Medulla oblongata (tissue), 1 donor: ENCODE results near the gene ATP13A2.
"Not testable (repeated sequence)": the region's sequence is repeated elsewhere in the genome, so short reads cannot be mapped to it uniquely, and the experiment has no call there.

Experiments used
- DNase-seq: peaks from one replicate; pipeline ENCODE4 v3.0.0-alpha.2; 2015; ENCODE audit errors: extremely low spot score

Gene ATP13A2

DNA sequence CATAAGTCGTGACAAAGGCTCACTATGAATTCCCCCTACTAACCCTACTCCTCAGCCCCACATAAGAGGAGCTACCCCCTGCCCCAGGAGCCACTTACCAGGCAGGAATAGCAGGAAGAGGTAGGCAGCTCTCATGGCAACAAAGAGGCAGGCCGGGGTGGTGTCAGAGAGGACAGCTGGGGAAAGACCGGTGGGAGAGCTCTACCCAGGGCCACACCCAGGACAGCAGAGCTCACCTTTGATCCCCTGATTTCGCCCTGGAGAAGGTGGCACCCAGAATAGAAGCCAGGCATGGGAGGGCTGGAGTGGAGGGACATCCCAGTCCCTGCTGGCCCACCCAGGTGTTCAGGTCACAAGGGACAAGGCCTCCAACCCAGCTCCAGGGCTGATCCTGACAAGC lies 33.6 kb downstream of the ATP13A2 start:
- DNase-seq = no peak

DNA sequence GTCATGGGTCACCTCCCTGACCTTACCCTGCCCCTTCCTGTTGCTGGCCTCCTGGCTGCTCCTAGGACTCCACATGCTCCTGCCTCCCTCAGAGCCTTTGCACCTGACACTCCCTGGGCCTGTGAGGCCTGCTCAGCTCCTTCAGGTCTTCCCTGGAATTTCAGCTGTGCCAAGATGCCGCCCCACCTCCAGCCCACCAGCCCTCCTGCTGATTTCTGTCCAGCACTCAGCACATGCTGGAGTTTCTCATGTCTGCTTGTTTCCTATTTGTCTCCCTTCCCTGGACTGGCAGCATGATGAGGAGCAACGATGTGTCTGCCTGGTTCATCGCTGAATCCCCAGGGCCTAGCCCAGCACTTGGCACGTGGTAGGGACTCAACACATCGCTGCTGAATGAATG lies 34.4 kb downstream of the ATP13A2 start:
- no peak for DNase-seq

GRCh38 chr1:16976966-16977365 lies 34.8 kb downstream of the ATP13A2 start:
- no peak for DNase-seq

DNA sequence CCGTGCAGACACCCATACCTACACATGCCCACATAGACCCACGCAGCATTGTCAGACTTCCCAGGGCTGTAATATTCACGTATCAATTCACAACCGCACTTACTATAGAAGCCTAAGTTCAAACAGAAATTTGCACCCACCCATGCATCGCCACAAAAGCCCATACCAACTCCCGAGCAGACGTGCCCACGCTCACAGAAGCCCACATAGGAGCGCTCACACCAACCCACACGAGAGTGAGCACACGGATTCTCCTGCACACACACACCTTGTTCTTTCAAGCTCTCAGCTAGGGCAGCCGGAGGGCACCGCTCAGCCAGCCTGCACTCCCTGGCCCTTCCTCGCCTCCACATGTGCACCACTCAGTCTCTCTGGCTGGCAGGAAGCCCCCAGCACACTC lies 35.9 kb downstream of the ATP13A2 start:
- DNase-seq = no peak

DNA sequence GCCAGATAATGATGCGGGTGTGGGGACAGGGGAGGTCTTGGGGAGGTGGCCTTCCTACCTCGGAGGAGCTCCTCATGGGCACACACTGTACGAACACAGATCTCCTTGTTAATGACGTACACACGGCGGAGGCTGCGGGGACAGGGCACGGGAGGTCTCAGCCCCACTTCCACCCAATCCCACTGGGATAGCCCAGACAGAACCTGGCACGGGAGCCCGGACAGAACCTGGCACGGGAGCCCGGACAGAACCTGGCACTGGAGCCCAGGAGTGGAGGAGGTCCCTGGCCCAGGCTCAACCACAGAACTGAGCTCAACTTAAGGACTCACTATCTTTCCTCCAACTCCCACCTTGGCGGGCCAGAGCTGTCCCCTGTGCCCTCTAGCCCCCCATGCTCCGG lies 36.5 kb downstream of the ATP13A2 start:
- no peak for DNase-seq

- no peak for DNase-seq
Observed at GRCh38 chr1:16973215-16973614, 38.5 kb downstream of the ATP13A2 start.

GRCh38 chr1:16972189-16972895 lies 39.4 kb downstream of the ATP13A2 start:
- no peak for DNase-seq

- DNase-seq = no peak
Observed at GRCh38 chr1:16971341-16972188, 40.2 kb downstream of the ATP13A2 start.

DNA sequence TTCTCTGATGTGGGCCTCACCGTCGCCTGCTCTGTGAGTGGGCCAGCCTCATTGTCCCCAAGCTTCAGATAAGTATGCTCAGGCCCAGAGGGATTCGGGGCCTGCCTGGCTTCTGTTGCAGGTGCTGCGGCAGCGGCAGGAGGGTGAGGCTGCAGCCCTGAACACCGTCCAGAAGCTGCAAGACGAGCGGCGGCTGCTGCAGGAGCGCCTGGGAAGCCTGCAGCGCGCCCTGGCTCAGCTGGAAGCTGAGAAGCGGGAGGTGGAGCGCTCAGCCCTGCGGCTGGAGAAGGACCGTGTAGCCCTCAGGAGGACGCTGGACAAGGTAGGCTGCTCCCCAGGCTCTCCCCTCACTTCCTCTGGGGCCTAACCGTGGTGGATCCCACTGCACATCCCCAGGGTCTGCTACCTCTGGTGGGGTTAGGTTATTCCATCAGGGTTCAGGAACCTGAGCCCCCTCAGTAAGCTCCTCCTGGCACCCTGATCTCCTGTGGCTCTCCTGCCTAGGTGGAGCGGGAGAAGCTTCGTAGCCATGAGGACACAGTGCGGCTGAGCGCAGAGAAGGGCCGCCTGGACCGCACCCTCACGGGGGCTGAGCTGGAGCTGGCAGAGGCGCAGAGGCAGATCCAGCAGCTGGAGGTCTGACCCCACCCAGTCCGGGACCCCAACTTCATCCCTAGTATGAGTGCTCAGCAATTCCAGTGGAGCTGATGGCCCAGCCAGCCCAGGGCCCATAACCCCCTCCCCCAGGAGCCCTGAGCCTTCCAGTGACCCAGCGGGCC lies 41.4 kb downstream of the ATP13A2 start:
- no peak for DNase-seq

- DNase-seq = no peak
Observed at GRCh38 chr1:16969651-16970050, 42.1 kb downstream of the ATP13A2 start.

GRCh38 chr1:16969057-16969611 lies 42.6 kb downstream of the ATP13A2 start:
- DNase-seq = no peak

DNA sequence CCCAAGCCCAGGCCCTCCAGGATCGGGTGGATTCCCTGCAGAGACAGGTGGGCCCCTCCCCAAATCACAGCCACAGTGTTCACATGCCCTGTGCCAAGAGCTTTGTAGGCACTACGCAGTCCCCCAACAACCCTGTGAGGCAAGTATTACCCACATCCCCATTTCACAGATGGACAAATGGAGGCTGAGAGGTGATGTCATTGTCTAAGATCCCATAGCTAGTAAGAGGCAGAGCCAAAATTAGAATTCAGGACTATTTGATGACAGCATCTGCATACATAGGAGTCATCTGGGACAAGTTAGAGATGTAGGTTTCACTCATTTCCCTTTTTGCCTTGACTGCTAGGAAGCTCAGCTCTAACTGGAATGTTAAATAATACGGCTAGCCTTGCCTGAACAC lies 43.4 kb downstream of the ATP13A2 start:
- DNase-seq = no peak

DNA sequence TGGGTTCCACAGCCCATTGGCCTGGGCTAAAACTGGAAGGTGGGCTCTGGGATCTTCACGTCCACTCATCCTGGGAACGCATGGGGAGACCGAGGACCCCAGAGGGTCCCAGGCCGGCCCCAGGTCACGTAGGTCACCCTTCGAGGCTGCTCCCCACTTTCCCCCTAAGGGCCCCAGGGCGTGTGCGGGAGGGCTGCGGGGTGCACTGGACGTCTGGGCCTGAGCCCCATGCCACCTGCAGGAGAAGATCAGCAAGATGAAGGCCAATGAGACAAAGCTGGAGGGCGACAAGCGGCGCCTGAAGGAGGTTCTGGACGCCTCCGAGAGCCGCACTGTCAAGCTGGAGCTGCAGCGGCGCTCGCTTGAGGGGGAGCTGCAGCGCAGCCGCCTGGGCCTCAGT lies 43.8 kb downstream of the ATP13A2 start:
- no peak for DNase-seq

DNA sequence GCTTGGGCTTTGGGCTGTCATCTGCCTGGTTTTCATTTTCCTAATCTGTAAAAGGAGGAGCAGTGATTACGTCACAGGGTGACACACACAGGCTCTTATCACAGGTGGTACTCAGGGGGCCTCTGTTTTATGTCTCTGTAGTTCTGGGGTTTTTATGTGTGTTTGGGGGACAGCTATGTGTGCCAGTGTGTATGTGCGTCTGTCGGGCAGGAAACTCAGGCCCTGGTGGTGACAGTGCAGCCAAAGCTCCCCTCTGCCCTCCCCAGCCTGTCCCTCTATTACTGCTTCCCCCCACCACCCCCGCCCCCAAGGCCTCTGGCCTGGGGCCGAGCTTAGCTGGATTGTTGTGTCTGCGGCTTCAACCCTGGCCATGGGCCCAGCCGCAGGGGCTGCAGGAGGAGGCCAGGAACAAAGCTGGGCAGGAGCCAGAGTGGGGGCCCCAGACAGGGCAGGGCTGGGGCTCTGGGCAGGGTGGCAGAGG lies 44.6 kb downstream of the ATP13A2 start:
- DNase-seq = peak; percentile 59

DNA sequence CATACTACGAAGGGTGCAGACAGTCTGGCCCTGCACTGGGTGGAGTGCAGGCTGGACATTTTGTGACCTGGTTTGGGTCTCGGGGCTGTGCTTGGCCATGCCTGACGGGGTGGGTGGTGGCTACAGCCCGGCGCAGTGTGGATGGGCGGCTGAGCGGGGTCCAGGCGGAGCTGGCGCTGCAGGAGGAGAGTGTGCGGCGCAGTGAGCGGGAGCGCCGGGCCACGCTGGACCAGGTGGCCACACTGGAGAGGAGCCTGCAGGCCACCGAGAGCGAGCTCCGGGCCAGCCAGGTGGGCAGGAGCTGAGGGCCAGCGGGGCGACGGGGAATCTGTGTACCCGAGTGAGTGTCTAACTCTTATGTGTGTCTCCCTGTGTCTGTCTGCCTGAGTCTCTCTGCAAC lies 45.4 kb downstream of the ATP13A2 start:
- no peak for DNase-seq

DNA sequence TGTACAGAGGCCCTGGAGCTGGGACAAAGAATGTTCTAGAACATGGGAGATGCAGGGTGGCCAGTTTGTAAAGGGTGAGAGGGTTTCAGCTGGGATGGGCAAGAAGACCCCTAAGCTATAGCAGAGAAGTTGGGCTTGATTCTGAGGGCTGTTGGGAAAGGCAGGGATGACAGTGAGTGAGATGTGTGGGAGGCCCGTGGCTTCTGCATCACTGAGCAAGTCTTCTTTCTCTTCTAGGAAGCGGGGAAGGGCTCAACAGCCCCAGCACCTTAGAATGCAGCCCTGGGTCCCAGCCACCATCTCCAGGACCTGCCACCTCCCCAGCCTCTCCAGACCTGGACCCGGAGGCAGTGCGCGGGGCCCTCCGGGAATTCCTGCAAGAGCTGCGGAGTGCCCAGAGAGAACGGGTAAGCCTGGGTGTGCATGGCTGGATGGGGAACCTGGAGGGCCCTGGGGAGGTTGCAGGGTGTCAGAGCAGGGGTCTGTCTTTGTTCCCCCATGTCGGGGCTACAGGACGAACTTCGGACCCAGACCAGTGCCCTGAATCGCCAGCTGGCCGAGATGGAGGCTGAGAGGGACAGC lies 46.2 kb downstream of the ATP13A2 start:
- no peak for DNase-seq

DNA sequence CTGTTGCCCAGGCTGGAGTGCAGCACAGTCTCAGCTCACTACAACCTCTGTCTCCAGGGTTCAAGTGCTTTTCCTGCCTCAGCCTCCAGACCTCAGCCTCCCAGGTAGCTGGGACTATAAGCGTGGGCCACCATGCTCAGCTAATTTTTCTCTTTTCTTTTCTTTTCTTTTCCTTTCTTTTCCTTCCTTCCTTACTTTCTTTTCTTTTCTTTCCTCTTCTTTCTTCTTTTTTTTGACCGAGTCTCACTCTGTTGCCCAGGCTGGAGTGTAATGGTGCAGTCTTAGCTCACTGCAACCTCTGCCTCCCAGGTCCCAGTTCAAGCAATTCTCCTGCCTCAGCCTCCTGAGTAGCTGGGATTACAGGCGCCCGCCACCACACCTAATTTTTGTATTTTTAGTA lies 47.6 kb downstream of the ATP13A2 start:
- DNase-seq = not testable (repeated sequence)

GRCh38 chr1:16961297-16962133 lies 50.2 kb downstream of the ATP13A2 start:
- DNase-seq = no peak

DNA sequence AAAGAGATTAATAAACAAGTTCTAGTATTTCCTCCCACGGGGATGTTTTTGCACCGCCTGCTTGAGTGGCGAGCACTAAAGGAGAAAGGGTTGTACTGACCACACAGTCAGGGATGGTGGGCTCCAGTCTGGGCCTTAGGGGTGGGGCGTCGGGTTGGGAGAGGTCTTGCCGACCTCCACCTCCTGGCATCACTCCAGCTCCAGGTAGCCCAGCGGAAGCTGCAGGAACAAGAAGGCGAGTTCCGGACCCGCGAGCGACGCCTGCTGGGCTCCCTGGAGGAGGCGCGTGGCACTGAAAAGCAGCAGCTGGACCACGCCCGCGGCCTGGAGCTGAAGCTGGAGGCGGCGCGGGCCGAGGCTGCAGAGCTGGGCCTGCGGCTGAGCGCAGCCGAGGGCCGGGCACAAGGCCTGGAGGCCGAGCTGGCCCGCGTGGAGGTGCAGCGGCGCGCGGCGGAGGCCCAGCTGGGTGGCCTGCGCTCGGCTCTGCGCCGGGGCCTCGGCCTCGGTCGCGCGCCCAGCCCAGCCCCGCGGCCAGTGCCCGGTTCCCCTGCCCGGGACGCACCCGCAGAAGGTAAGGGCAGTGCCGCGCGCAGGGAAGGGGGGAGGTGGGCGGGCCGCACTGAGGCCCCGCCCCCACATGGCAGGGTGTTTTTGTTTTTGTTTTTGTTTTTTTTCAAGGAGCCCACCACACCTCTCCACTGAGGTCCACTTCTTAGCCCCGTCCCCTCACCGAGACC lies 51.0 kb downstream of the ATP13A2 start:
- DNase-seq = peak; percentile 23

GRCh38 chr1:16958475-16958874 lies 53.3 kb downstream of the ATP13A2 start:
- DNase-seq = no peak
